Right lobe of liver (tissue), 6 donors: Measurements from ENCODE around the gene BSPH1. TPM values are rescaled to one million over a fixed set of nuclear protein-coding genes. Genes with fewer than 3 reads are reported as not detected.

ENCODE experiments used
- ATAC-seq, 4 donors: fragments of 200-7000 bp; cut with Tn5 transposase; one replicate each; pipeline ENCODE4 v1.9.1; 2020; ENCODE audit warnings: mild to moderate bottlenecking in 4 of 4, moderate library complexity in 4 of 4
- DNase-seq, 3 donors: peaks; one replicate each; pipeline ENCODE4 v3.0.0-alpha.2; 2020
- H3K27ac ChIP-seq, 3 donors: fragments of 200-600 bp; one replicate each; pipeline ENCODE4 v1.8.0; 2022
- H3K27me3 ChIP-seq, 2 donors: fragments of 200-600 bp; one replicate each; pipeline ENCODE4 v1.8.0; 2022
- H3K36me3 ChIP-seq, 4 donors: fragments of 200-600 bp; sonication (generic) in 1 of 4; one replicate each; pipeline versions ENCODE4 v1.5.1 to v1.8.0; 2017 to 2022; ENCODE audit warnings: control low read depth in 1 of 4
- H3K4me1 ChIP-seq, 4 donors: fragments of 200-600 bp; sonication (generic) in 1 of 4; one replicate each; pipeline versions ENCODE4 v1.5.1 to v1.8.0; 2017 to 2022; ENCODE audit warnings: control low read depth in 1 of 4
- H3K4me3 ChIP-seq, 3 donors: fragments of 200-600 bp; one replicate each; pipeline ENCODE4 v1.8.0; 2022
- H3K9me3 ChIP-seq, 4 donors: fragments of 200-600 bp; sonication (generic) in 1 of 4; one replicate each; pipeline versions ENCODE4 v1.5.1 to v1.8.0; 2017 to 2022; ENCODE audit warnings: control low read depth in 1 of 4
- CTCF ChIP-seq, 4 donors: fragments of 200-600 bp in 3 of 4; fragments of 450-650 bp in 1 of 4; IDR thresholded peaks; one replicate each; pipeline versions ENCODE4 v1.5.1 to v1.8.0; 2016 to 2022; ENCODE audit warnings: antibody characterized with exemption in 4 of 4, mild to moderate bottlenecking in 2 of 4
- POLR2A ChIP-seq: fragments of 450-650 bp; IDR thresholded peaks from one replicate; pipeline ENCODE4 v1.6.1; 2017; ENCODE audit warnings: antibody characterized with exemption, mild to moderate bottlenecking
- WGBS: methylation state at CpG from one replicate; pipeline ENCODE4 v1.1.6; 2018; ENCODE audit warnings: low coverage, low lambda C conversion rate; ENCODE audit not compliant: insufficient coverage; ENCODE audit errors: missing lambda C conversion rate; 5-methylcytosine and 5-hydroxymethylcytosine counted together
- intact Hi-C, 2 donors: fragments of 100-400 bp; cut with DNase I; formaldehyde crosslinking; loops; one replicate each; pipeline versions ENCODE4 v1.11.2 to v1.14.1; 2022
- total RNA-seq, 6 experiments: library from RNA; depleted of rRNA in 2 of 6; stranded (reverse); fragments of >200 nt in 2 of 6; fragmentation: NEBNext Ultra II Directional in 3 of 6; extraction: Animal tissue kit (Norgen Biotek cat#: 25700) in 3 of 6; gene quantifications; one replicate each; pipeline versions ENCODE4 v1.1.0 to v1.2.4, GENCODE V29; 2016 to 2023
- donor health status: DM: no; HTN: yes; CAD: no.
- donor health status: DM: no; HTN: no; CAD: no.
- donor health status: DM: no; HTN: no; CAD: no.
- donor health status: DM: no; HTN: yes; CAD: no.
- donor health status: DM: no; HTN: yes; CAD: no.

The BSPH1 gene
- total RNA-seq, 6 experiments from 2014 or later: not detected

GRCh38 chr19:48025480-48025879 lies 33.5 kb upstream of the BSPH1 start:
- Histone ChIP-seq H3K9me3 (no peaks in the 10 kb centered on the region), H3K36me3 (no peaks in the 10 kb centered on the region), H3K27me3 (no peaks in the 10 kb centered on the region), H3K27ac (no peak overlapping the region), H3K4me1 (no peaks in the 10 kb centered on the region), H3K4me3 (no peak overlapping the region)
- ATAC-seq: no peak
- 47% methylated on average over 3 of the region's 3 CpGs for WGBS
- intact Hi-C loops: no loop called here
- TF ChIP-seq CTCF (IDR thresholded peaks at IDR 0.05) (no peak), POLR2A (no peak)
- DNase-seq: no peak

GRCh38 chr19:48023518-48023917 lies 31.5 kb upstream of the BSPH1 start:
- TF ChIP-seq POLR2A: no peak
- TF ChIP-seq CTCF (IDR thresholded peaks at IDR 0.05): no peak
- intact Hi-C loops: no loop called here
- no peak overlapping the region for H3K27ac ChIP-seq
- no peaks in the 10 kb centered on the region for H3K9me3 ChIP-seq
- DNase-seq (no peak), ATAC-seq (no peak)
- no peaks in the 10 kb centered on the region for H3K36me3 ChIP-seq
- H3K4me1 ChIP-seq: no peaks in the 10 kb centered on the region
- 57% methylated on average over 3 of the region's 3 CpGs for WGBS
- H3K4me3 ChIP-seq: no peak overlapping the region
- H3K27me3 ChIP-seq: no peaks in the 10 kb centered on the region

- Histone ChIP-seq H3K27ac (no peak overlapping the region), H3K4me1 (no peaks in the 10 kb centered on the region), H3K27me3 (no peaks in the 10 kb centered on the region), H3K4me3 (no peak overlapping the region), H3K9me3 (no peaks in the 10 kb centered on the region), H3K36me3 (no peaks in the 10 kb centered on the region)
- ATAC-seq (no peak), DNase-seq (no peak)
- 39% methylated on average over 2 of the region's 2 CpGs for WGBS
- intact Hi-C loops: no loop called here
- TF ChIP-seq CTCF (IDR thresholded peaks at IDR 0.05): no peak
- no peak for TF ChIP-seq POLR2A
Measured at GRCh38 chr19:48023011-48023410, 31.0 kb upstream of the BSPH1 start.

GRCh38 chr19:48020686-48021085 lies 28.7 kb upstream of the BSPH1 start:
- WGBS: 50% methylated on average over 3 of the region's 3 CpGs
- ATAC-seq: no peak
- H3K4me1 ChIP-seq: no peaks in the 10 kb centered on the region
- DNase-seq: no peak
- H3K4me3 ChIP-seq: no peak overlapping the region
- H3K27ac ChIP-seq: no peak overlapping the region
- H3K36me3 ChIP-seq: no peaks in the 10 kb centered on the region
- H3K9me3 ChIP-seq: no peaks in the 10 kb centered on the region
- no peak for TF ChIP-seq POLR2A
- no peak for TF ChIP-seq CTCF (IDR thresholded peaks at IDR 0.05)
- intact Hi-C loops: no loop called here
- H3K27me3 ChIP-seq: no peaks in the 10 kb centered on the region
